Measurements from ENCODE around the gene TM7SF2.

DNA sequence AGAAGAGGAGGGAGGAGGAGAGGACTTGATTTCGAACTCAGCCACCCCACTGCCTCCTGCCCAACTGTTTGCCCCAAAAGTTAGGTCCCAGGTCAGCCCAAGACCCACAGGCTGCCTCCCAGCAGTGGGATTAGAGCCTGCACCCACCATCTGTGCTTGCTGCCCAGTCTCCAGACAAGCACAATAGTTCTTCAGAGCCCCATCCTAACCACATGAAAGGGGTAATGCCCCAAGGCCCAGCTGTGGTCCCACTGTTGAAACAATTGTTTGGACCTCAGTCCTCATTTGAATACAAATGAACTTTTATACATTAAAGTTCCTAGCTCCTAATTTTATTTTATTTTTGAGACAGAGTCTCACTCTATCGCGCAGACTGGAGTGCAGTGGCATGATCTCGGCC is 21.0 kb upstream of the TM7SF2 start:
- TF ChIP-seq, protein P1, sequence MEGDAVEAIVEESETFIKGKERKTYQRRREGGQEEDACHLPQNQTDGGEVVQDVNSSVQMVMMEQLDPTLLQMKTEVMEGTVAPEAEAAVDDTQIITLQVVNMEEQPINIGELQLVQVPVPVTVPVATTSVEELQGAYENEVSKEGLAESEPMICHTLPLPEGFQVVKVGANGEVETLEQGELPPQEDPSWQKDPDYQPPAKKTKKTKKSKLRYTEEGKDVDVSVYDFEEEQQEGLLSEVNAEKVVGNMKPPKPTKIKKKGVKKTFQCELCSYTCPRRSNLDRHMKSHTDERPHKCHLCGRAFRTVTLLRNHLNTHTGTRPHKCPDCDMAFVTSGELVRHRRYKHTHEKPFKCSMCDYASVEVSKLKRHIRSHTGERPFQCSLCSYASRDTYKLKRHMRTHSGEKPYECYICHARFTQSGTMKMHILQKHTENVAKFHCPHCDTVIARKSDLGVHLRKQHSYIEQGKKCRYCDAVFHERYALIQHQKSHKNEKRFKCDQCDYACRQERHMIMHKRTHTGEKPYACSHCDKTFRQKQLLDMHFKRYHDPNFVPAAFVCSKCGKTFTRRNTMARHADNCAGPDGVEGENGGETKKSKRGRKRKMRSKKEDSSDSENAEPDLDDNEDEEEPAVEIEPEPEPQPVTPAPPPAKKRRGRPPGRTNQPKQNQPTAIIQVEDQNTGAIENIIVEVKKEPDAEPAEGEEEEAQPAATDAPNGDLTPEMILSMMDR (IDR thresholded peaks at IDR 0.05): no peak
- no peak for TF ChIP-seq POLR2A (IDR thresholded peaks at IDR 0.05)

Measured in right lobe of liver (tissue), 4 donors.